ENCODE data around the gene GNG12.

- no peak for TF ChIP-seq CTCF (IDR thresholded peaks at IDR 0.05)
- no peak for TF ChIP-seq USF1 (CRISPR knock-in tag; IDR thresholded peaks at IDR 0.05)
- no peak for TF ChIP-seq TCF7 (CRISPR knock-in tag; IDR thresholded peaks at IDR 0.05; ENCODE audit: low read depth)
- TF ChIP-seq ATF2 (CRISPR knock-in tag; IDR thresholded peaks at IDR 0.05; ENCODE audit: borderline replicate concordance, low read depth), result no peak
- TF ChIP-seq HMGXB4 (CRISPR knock-in tag; IDR thresholded peaks at IDR 0.05), result no peak
- no peak for TF ChIP-seq FOXP4 (CRISPR knock-in tag; IDR thresholded peaks at IDR 0.05)
- TF ChIP-seq TP53 (CRISPR knock-in tag; IDR thresholded peaks at IDR 0.05), result no peak
- no peak for TF ChIP-seq SP1 (CRISPR knock-in tag; conservative IDR thresholded peaks at IDR 0.05)
- no peak for TF ChIP-seq CREB1 (CRISPR knock-in tag; IDR thresholded peaks at IDR 0.05)
- no peak for TF ChIP-seq ELF4 (CRISPR knock-in tag; IDR thresholded peaks at IDR 0.05; ENCODE audit: low read depth)
- TF ChIP-seq NR2C2 (CRISPR knock-in tag; IDR thresholded peaks at IDR 0.05), result no peak
- TF ChIP-seq TEAD4 (CRISPR knock-in tag; IDR thresholded peaks at IDR 0.05), result no peak
- no peak for TF ChIP-seq ZBTB21 (CRISPR knock-in tag; IDR thresholded peaks at IDR 0.05; ENCODE audit: borderline replicate concordance)
- TF ChIP-seq MAX (CRISPR knock-in tag; IDR thresholded peaks at IDR 0.05), result no peak
Measured at GRCh38 chr1:67855961-67856360, 22.7 kb upstream of the GNG12 start.
